ENCODE results near the gene FBXL16. TPM values are rescaled to one million over a fixed set of nuclear protein-coding genes. Genes with fewer than 3 reads are reported as not detected.

Gene FBXL16
- total RNA-seq, 1 donor from 2014 or later = 0.75 TPM

DNA sequence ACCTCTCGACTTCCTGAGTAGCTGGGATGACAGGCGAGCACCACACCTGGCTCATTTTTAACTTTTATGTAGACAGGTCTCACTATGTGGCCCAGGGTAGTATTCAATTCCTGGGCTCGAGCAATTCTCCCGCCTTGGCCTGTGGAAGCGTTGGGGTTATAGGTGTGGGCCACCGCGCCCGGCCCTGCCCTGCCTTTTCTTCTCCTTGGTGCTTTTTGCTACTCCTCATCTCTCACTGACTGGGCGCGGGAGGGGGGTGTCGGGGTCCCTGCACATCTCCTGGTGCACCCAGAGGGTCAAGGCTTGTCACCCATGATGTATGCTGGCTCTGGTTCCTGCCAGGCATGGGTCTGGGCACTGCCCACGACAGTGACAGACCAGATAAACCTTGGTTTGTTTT is 61.0 kb downstream of the FBXL16 start:
- CTCF ChIA-PET = no interaction called here
- Mint-ChIP-seq H3K4me1 (peaks cover 32% of the 10 kb centered on the region), H3K9me3 (no peaks in the 10 kb centered on the region), H3K4me3 (no peak overlapping the region), H3K27me3 (no peaks in the 10 kb centered on the region), H3K36me3 (ENCODE audit: low read depth) (no peaks in the 10 kb centered on the region), H3K27ac (no peak overlapping the region)
- DNase-seq (no peak), ATAC-seq (ENCODE audit: low read depth) (no peak)
- POLR2A ChIA-PET = no interaction called here
- intact Hi-C loops (cut with micrococcal nuclease) = no loop called here
- TF ChIP-seq, protein P1, sequence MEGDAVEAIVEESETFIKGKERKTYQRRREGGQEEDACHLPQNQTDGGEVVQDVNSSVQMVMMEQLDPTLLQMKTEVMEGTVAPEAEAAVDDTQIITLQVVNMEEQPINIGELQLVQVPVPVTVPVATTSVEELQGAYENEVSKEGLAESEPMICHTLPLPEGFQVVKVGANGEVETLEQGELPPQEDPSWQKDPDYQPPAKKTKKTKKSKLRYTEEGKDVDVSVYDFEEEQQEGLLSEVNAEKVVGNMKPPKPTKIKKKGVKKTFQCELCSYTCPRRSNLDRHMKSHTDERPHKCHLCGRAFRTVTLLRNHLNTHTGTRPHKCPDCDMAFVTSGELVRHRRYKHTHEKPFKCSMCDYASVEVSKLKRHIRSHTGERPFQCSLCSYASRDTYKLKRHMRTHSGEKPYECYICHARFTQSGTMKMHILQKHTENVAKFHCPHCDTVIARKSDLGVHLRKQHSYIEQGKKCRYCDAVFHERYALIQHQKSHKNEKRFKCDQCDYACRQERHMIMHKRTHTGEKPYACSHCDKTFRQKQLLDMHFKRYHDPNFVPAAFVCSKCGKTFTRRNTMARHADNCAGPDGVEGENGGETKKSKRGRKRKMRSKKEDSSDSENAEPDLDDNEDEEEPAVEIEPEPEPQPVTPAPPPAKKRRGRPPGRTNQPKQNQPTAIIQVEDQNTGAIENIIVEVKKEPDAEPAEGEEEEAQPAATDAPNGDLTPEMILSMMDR (IDR thresholded peaks at IDR 0.05) = no peak

DNA sequence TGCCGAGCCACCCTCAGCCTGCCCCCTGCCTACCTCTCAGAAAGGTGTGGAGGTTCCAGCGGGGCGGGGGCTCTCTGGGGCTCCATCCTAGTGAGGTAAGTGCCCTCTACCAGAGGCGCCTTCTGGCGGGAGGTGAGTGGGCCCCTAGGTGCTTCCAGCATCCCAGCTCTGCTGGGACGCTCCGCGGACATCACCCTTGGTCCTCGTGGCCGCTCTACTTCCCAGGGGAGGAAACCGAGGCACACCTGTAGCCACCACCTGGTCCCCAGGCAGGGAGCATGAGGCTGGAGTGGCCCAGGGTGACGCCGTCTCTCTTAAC is 62.6 kb downstream of the FBXL16 start:
- H3K9me3 Mint-ChIP-seq = no peaks in the 10 kb centered on the region

More for the DNA sequence above, 62.6 kb downstream of the FBXL16 start:
- H3K4me3 Mint-ChIP-seq = peak overlapping the region; percentile 71
- H3K27me3 Mint-ChIP-seq = no peaks in the 10 kb centered on the region
- DNase-seq = no peak
- peaks cover 35% of the 10 kb centered on the region for H3K4me1 Mint-ChIP-seq
- POLR2A ChIA-PET = interaction anchor here (1.0 to 1.2 kb wide), 2 partner anchors 78 to 116 kb away, joined by 3 read pairs; partner anchors contain the start of genes ANTKMT and CAPN15
- no peaks in the 10 kb centered on the region for H3K36me3 Mint-ChIP-seq (ENCODE audit: low read depth)
- no peak for ATAC-seq (ENCODE audit: low read depth)
- H3K27ac Mint-ChIP-seq = peak overlapping the region; percentile 46
- CTCF ChIA-PET = no interaction called here
- TF ChIP-seq, protein P1 (IDR thresholded peaks at IDR 0.05) = no peak
- intact Hi-C loops (cut with micrococcal nuclease) = no loop called here

Other genes starting within 250 kb of the FBXL16 start
- 77.0 and 95.1 TPM in 2 replicates for gene CAPN15, start 178.1 kb downstream of the FBXL16 start, total RNA-seq
- not detected in 2 replicates for gene PRR35, start 145.4 kb downstream of the FBXL16 start, total RNA-seq
- gene NHLRC4, start 138.8 kb downstream of the FBXL16 start, total RNA-seq = 0.83 and 1.0 TPM in 2 replicates
- 46.7 and 53.1 TPM in 2 replicates for gene PIGQ, start 135.8 kb downstream of the FBXL16 start, total RNA-seq
- gene RAB40C, start 115.7 kb downstream of the FBXL16 start, total RNA-seq = 10.5 and 13.1 TPM in 2 replicates
- gene WFIKKN1, start 74.8 kb downstream of the FBXL16 start, total RNA-seq = 0.42 and 0.47 TPM in 2 replicates
- gene METTL26, start 69.5 kb downstream of the FBXL16 start, total RNA-seq = 48.7 and 49.9 TPM in 2 replicates
- gene MCRIP2, start 64.0 kb downstream of the FBXL16 start, total RNA-seq = 29.4 and 38.9 TPM in 2 replicates
- 24.8 and 33.7 TPM in 2 replicates for gene WDR90, start 56.4 kb downstream of the FBXL16 start, total RNA-seq
- 141 and 170 TPM in 2 replicates for gene RHOT2, start 37.7 kb downstream of the FBXL16 start, total RNA-seq
- gene RHBDL1, start 30.1 kb downstream of the FBXL16 start, total RNA-seq = 0.24 TPM in 1 of 2 replicates, not detected in the other
- 75.4 and 81.2 TPM in 2 replicates for gene STUB1, start 25.4 kb downstream of the FBXL16 start, total RNA-seq
- 41.4 and 47.0 TPM in 2 replicates for gene JMJD8, start 21.5 kb downstream of the FBXL16 start, total RNA-seq
- gene WDR24, start 15.4 kb downstream of the FBXL16 start, total RNA-seq = 13.9 and 14.8 TPM in 2 replicates
- gene METRN, start 9.3 kb upstream of the FBXL16 start, total RNA-seq = 5.0 and 6.7 TPM in 2 replicates
- 58.0 and 67.4 TPM in 2 replicates for gene ANTKMT, start 15.3 kb upstream of the FBXL16 start, total RNA-seq
- 4.8 and 7.8 TPM in 2 replicates for gene CCDC78, start 20.6 kb upstream of the FBXL16 start, total RNA-seq
- gene HAGHL, start 21.3 kb upstream of the FBXL16 start, total RNA-seq = 10.8 and 10.9 TPM in 2 replicates
- gene CIAO3, start 35.2 kb upstream of the FBXL16 start, total RNA-seq = 42.4 and 43.1 TPM in 2 replicates
- gene MSLN, start 54.9 kb upstream of the FBXL16 start, total RNA-seq = not detected in 2 replicates
- gene RPUSD1, start 82.6 kb upstream of the FBXL16 start, total RNA-seq = 32.2 and 35.3 TPM in 2 replicates
- 42.4 and 45.5 TPM in 2 replicates for gene CHTF18, start 82.8 kb upstream of the FBXL16 start, total RNA-seq
- gene GNG13, start 94.9 kb upstream of the FBXL16 start, total RNA-seq = not detected in 2 replicates